Ovary (tissue), 3 donors: ENCODE results near the gene SYNPO.

Source experiments
- CTCF ChIP-seq, 3 donors: fragments of 450-650 bp in 2 of 3; fragments of 200-600 bp in 1 of 3; IDR thresholded peaks; one replicate each; pipeline versions ENCODE4 v1.5.1 to v1.8.0; 2016 to 2022; ENCODE audit warnings: antibody characterized with exemption in 3 of 3, mild to moderate bottlenecking in 1 of 3
- POLR2A ChIP-seq: fragments of 450-650 bp; IDR thresholded peaks from one replicate; pipeline ENCODE4 v1.6.1; 2017; ENCODE audit warnings: antibody characterized with exemption, mild to moderate bottlenecking, moderate library complexity
- donor health status: DM: no; HTN: no; CAD: no.

- TF ChIP-seq CTCF (IDR thresholded peaks at IDR 0.05) (no peak), POLR2A (no peak)
Observed at GRCh38 chr5:150670948-150671310, 30.5 kb downstream of the SYNPO start.
